ENCODE results near the gene SLC22A5.
"Not testable (repeated sequence)": the region's sequence is repeated elsewhere in the genome, so short reads cannot be mapped to it uniquely, and the experiment has no call there.

SLC22A5 gene

GRCh38 chr5:132406144-132406783 is 36.8 kb downstream of the SLC22A5 start:
- no peak for DNase-seq (ENCODE audit: low read depth, low spot score)
- H3K4me3 ChIP-seq (ENCODE audit: low read length) = no peak overlapping the region

- no peak overlapping the region for H3K4me3 ChIP-seq (ENCODE audit: low read length)
- no peak for DNase-seq (ENCODE audit: low read depth, low spot score)
Measured at GRCh38 chr5:132407970-132408369, 38.5 kb downstream of the SLC22A5 start.

- DNase-seq (ENCODE audit: low read depth, low spot score) = no peak
- H3K4me3 ChIP-seq (ENCODE audit: low read length) = no peak overlapping the region
Measured at GRCh38 chr5:132408456-132408855, 38.9 kb downstream of the SLC22A5 start.

GRCh38 chr5:132408965-132409364 is 39.5 kb downstream of the SLC22A5 start:
- H3K4me3 ChIP-seq (ENCODE audit: low read length) = no peak overlapping the region
- DNase-seq (ENCODE audit: low read depth, low spot score) = no peak

- peak overlapping the region; percentile 93 for H3K4me3 ChIP-seq (ENCODE audit: low read length)
- DNase-seq (ENCODE audit: low read depth, low spot score) = peak; percentile 75
Measured at GRCh38 chr5:132410451-132411303, 41.2 kb downstream of the SLC22A5 start.

- DNase-seq (ENCODE audit: low read depth, low spot score) = peak; percentile 70
- H3K4me3 ChIP-seq (ENCODE audit: low read length) = peak overlapping the region; percentile 93
Measured at GRCh38 chr5:132411304-132412013, 41.9 kb downstream of the SLC22A5 start.

- H3K4me3 ChIP-seq (ENCODE audit: low read length) = peak overlapping the region; percentile 93
- no peak for DNase-seq (ENCODE audit: low read depth, low spot score)
Measured at GRCh38 chr5:132413567-132413966, 44.1 kb downstream of the SLC22A5 start.

GRCh38 chr5:132414634-132415378 is 45.3 kb downstream of the SLC22A5 start:
- DNase-seq (ENCODE audit: low read depth, low spot score) = no peak

GRCh38 chr5:132415516-132415915 is 46.0 kb downstream of the SLC22A5 start:
- H3K4me3 ChIP-seq (ENCODE audit: low read length) = not testable (repeated sequence)

More at GRCh38 chr5:132414634-132415378, 45.3 kb downstream of the SLC22A5 start:
- no peak overlapping the region; the same call in none of the 2 replicates for H3K4me3 ChIP-seq (ENCODE audit: low read length)

GRCh38 chr5:132416306-132417009 is 46.9 kb downstream of the SLC22A5 start:
- H3K4me3 ChIP-seq (ENCODE audit: low read length) = no peak overlapping the region
- DNase-seq (ENCODE audit: low read depth, low spot score) = no peak

More at GRCh38 chr5:132415516-132415915, 46.0 kb downstream of the SLC22A5 start:
- DNase-seq (ENCODE audit: low read depth, low spot score) = not testable (repeated sequence)

- H3K4me3 ChIP-seq (ENCODE audit: low read length) = no peak overlapping the region
- no peak for DNase-seq (ENCODE audit: low read depth, low spot score)
Measured at GRCh38 chr5:132417010-132417439, 47.5 kb downstream of the SLC22A5 start.

GRCh38 chr5:132417461-132417860 is 48.0 kb downstream of the SLC22A5 start:
- no peak for DNase-seq (ENCODE audit: low read depth, low spot score)

GRCh38 chr5:132417889-132418485 is 48.5 kb downstream of the SLC22A5 start:
- H3K4me3 ChIP-seq (ENCODE audit: low read length) = no peak overlapping the region
- no peak for DNase-seq (ENCODE audit: low read depth, low spot score)

More at GRCh38 chr5:132417461-132417860, 48.0 kb downstream of the SLC22A5 start:
- no peak overlapping the region for H3K4me3 ChIP-seq (ENCODE audit: low read length)

GRCh38 chr5:132418881-132419280 is 49.4 kb downstream of the SLC22A5 start:
- DNase-seq (ENCODE audit: low read depth, low spot score) = no peak
- H3K4me3 ChIP-seq (ENCODE audit: low read length) = no peak overlapping the region

GRCh38 chr5:132419502-132420468 is 50.3 kb downstream of the SLC22A5 start:
- peak overlapping the region; percentile 40 for H3K4me3 ChIP-seq (ENCODE audit: low read length)
- DNase-seq (ENCODE audit: low read depth, low spot score) = peak; percentile 75

- H3K4me3 ChIP-seq (ENCODE audit: low read length) = peak overlapping the region; percentile 40
- peak; percentile 62 for DNase-seq (ENCODE audit: low read depth, low spot score)
Measured at GRCh38 chr5:132420706-132421272, 51.3 kb downstream of the SLC22A5 start.

- H3K4me3 ChIP-seq (ENCODE audit: low read length) = peak overlapping the region; percentile 40
Measured at GRCh38 chr5:132421462-132421861, 52.0 kb downstream of the SLC22A5 start.

More at GRCh38 chr5:132421462-132421861, 52.0 kb downstream of the SLC22A5 start:
- no peak for DNase-seq (ENCODE audit: low read depth, low spot score)
